SJCRH30 (cell line): ENCODE measurements around the gene APOL2. TPM values are rescaled to one million over a fixed set of nuclear protein-coding genes. Genes with fewer than 3 reads are reported as not detected.
A peak's percentile ranks its signal among the peaks of the same experiment; 100 is the strongest.
"Not testable (repeated sequence)": the region's sequence is repeated elsewhere in the genome, so short reads cannot be mapped to it uniquely, and the experiment has no call there.

ENCODE experiments used
- DNase-seq, 2 experiments: peaks; one replicate each; pipeline ENCODE4 v3.0.0-alpha.2; 2015 to 2020
- H3K27ac ChIP-seq: fragments of 250-450 bp; sonication (Bioruptor Pico); 2 replicates; pipeline ENCODE4 v1.5.1; 2020; ENCODE audit warnings: mild to moderate bottlenecking, moderate library complexity
- H3K27me3 ChIP-seq: fragments of 250-450 bp; sonication (Bioruptor Pico); 2 replicates; pipeline ENCODE4 v1.5.1; 2020; ENCODE audit warnings: mild to moderate bottlenecking, moderate library complexity
- H3K36me3 ChIP-seq: fragments of 250-450 bp; sonication (Bioruptor Pico); 2 replicates; pipeline ENCODE4 v1.5.1; 2020; ENCODE audit warnings: mild to moderate bottlenecking, moderate library complexity
- H3K4me1 ChIP-seq: fragments of 250-450 bp; sonication (Bioruptor Pico); 2 replicates; pipeline ENCODE4 v1.5.1; 2020; ENCODE audit warnings: mild to moderate bottlenecking, moderate library complexity
- H3K4me3 ChIP-seq: fragments of 250-450 bp; sonication (Bioruptor Pico); 2 replicates; pipeline ENCODE4 v1.5.1; 2020; ENCODE audit warnings: mild to moderate bottlenecking, moderate library complexity
- H3K9me3 ChIP-seq: fragments of 250-450 bp; sonication (Bioruptor Pico); replicated peaks from 2 replicates; pipeline ENCODE4 v1.5.1; 2020; ENCODE audit warnings: mild to moderate bottlenecking, moderate library complexity
- total RNA-seq: library from RNA; depleted of rRNA; stranded (reverse); fragments of >200 nt; shearing (Covaris generic); gene quantifications from 2 replicates; pipeline ENCODE4 v1.2.3, GENCODE V29; 2014

APOL2 gene
- total RNA-seq, 1 experiment from 2014 or later: 1.9 TPM

DNA sequence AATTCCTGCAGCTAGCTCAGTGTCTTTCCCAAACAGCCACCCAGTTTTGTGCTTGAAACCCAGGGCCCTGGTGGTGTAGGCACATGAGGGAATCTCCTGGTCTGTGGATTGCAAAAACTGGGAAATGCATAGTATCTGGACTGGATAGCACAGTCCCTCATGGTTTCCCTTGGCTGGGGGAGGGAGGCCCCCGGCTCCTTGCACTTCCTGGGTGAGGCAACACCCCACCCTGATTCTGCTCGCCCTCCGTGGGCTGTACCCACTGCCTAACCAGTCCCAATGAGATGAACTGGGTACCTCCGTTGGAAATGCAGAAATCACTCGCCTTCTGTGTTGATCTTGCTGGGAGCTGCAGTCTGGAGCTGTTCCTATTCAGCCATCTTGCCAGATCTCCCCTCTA is 32.6 kb upstream of the APOL2 start:
- not testable (repeated sequence) for H3K4me1 ChIP-seq, H3K36me3 ChIP-seq, H3K27ac ChIP-seq, H3K4me3 ChIP-seq, H3K27me3 ChIP-seq, DNase-seq, H3K9me3 ChIP-seq

DNA sequence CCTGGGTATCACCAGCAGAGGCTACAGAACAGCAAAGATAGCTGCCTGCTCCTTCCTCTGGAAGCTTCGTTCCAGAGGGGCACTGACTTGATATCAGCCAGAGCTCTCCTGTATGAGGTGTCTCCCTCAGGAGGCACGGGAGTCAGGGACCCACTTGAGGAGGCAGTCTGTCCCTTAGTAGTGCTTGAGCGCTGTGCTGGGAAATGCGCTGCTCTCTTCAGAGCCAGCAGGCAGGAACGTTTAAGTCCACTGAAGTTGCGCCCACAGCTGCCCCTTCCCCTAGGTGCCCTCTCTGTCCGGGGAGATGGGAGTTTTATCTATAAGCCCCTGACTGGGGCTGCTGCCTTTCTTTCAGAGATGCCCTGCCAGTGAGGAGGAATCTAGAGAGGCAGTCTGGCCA is 31.9 kb upstream of the APOL2 start:
- DNase-seq, H3K4me1 ChIP-seq, H3K4me3 ChIP-seq: not testable (repeated sequence)

DNA sequence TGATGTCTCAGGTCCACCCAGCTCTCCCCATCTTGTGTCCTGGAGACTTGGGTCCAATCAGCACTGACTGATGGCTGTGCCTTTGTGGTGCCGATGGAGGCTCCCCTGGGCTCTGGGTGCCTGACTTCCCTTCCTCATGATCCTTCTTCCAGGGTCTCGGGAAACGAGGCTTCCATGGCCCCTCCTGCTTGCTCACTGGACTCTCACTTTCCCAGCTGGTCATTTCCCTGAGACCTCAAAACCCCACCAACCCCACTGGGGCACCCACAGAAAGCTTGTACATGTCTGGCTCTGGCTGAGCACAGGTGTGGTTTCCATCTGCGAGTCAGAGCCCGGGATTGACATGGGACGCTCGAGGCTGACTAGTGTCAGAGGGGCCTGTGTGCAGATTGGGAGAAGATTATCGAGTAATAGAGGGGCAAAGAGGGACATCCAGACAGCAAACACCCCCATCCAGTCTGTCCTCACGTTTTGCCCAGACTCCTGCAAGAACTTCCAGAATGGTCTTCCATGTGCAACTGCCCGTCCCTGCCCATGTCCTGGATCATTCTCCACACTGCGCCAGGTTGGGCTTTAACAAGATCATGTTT is 28.7 kb upstream of the APOL2 start:
- Histone ChIP-seq H3K27ac (no peak overlapping the region), H3K27me3 (no peaks in the 10 kb centered on the region), H3K4me3 (no peak overlapping the region), H3K36me3 (no peaks in the 10 kb centered on the region), H3K4me1 (no peaks in the 10 kb centered on the region), H3K9me3 (no peaks in the 10 kb centered on the region)
- no peak for DNase-seq

More for the DNA sequence above, 31.9 kb upstream of the APOL2 start:
- H3K27ac ChIP-seq, H3K9me3 ChIP-seq, H3K27me3 ChIP-seq, H3K36me3 ChIP-seq: not testable (repeated sequence)

DNA sequence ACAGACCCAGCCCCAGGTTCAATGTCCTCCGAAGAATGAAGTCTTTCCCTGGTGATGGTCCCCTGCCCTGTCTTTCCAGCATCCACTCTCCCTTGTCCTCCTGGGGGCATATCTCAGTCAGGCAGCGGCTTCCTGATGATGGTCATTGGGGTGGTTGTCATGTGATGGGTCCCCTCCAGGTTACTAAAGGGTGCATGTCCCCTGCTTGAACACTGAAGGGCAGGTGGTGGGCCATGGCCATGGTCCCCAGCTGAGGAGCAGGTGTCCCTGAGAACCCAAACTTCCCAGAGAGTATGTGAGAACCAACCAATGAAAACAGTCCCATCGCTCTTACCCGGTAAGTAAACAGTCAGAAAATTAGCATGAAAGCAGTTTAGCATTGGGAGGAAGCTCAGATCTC is 27.7 kb upstream of the APOL2 start:
- H3K27ac ChIP-seq: no peak overlapping the region
- no peaks in the 10 kb centered on the region for H3K4me1 ChIP-seq
- no peaks in the 10 kb centered on the region for H3K9me3 ChIP-seq
- H3K27me3 ChIP-seq: no peaks in the 10 kb centered on the region
- no peaks in the 10 kb centered on the region for H3K36me3 ChIP-seq
- H3K4me3 ChIP-seq: no peak overlapping the region
- DNase-seq: no peak

DNA sequence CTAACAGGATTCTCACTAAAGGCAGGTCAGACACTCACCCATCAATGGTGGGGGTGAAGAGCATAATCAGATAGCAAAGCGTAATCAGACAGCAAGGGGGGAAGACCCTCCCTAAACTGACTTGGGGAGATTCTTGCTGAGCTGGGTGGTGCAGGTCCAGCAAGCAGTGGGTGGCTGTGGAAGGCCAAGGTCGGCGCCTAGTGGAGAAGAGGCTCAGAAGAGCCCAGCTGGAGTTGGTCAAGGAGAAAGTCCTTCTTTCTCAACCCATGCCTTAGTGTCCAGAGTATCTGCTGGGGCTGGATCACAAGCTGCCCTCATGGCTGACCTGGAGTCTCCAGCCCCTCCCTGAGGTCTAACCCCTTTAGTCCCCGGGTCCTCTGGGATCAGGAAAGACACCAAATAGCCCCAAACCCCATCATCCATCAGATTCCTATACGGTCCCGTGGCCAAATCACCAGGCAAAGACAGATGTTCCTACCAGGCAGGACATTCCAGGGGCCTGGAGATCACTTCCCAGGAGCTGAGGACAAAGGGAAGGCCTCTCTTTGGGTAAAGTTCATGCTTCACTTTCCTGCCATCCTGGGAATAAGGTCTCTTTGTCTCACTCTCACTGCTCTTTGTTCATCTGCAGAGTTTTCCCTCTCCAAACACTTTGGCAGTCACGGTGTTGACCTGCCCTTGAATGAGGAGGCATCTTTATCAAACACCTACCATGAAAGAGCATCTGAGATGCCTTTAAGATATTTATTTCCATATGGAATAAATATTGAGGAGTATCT is 24.7 kb upstream of the APOL2 start:
- H3K9me3 ChIP-seq, H3K36me3 ChIP-seq, H3K27me3 ChIP-seq, H3K4me1 ChIP-seq, DNase-seq, H3K27ac ChIP-seq, H3K4me3 ChIP-seq: not testable (repeated sequence)

DNA sequence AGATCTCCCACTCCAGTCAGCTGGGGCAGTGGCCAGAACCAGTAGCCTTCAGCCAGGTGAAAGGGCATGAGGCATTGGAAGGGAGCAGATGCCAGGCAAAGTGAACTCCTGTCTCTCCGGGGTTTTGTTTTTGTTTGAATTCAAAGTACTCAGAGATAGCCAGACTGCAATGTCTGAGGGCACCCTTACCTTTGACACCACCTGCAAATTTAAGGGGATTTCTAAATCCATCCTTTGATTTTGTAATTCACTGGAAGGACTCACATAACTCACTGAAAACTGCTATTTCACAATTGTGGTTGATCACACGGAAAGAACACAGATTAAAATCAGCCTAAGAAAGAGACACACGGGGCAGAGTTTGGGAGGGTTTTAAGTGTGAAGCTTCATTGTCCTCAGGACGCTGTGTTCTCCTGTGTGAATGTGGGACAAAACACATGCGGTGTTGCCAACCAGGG is 23.9 kb upstream of the APOL2 start:
- H3K36me3 ChIP-seq, H3K9me3 ChIP-seq, DNase-seq, H3K27ac ChIP-seq, H3K4me3 ChIP-seq, H3K27me3 ChIP-seq, H3K4me1 ChIP-seq: not testable (repeated sequence)

- not testable (repeated sequence) for H3K4me1 ChIP-seq, DNase-seq, H3K27ac ChIP-seq
These were observed 23.0 kb upstream of the APOL2 start for GRCh38 chr22:36262307-36262706.

GRCh38 chr22:36261675-36262074 is 22.3 kb upstream of the APOL2 start:
- H3K9me3 ChIP-seq, H3K27ac ChIP-seq, DNase-seq, H3K4me3 ChIP-seq, H3K27me3 ChIP-seq, H3K36me3 ChIP-seq, H3K4me1 ChIP-seq: not testable (repeated sequence)

More at GRCh38 chr22:36262307-36262706, 23.0 kb upstream of the APOL2 start:
- not testable (repeated sequence) for H3K4me3 ChIP-seq, H3K9me3 ChIP-seq, H3K27me3 ChIP-seq, H3K36me3 ChIP-seq

GRCh38 chr22:36259615-36260300 is 20.4 kb upstream of the APOL2 start:
- Histone ChIP-seq H3K27ac (no peak overlapping the region), H3K36me3 (no peaks in the 10 kb centered on the region), H3K9me3 (no peaks in the 10 kb centered on the region), H3K27me3 (no peaks in the 10 kb centered on the region), H3K4me1 (peaks cover 6% of the 10 kb centered on the region), H3K4me3 (no peak overlapping the region)
- DNase-seq: no peak

GRCh38 chr22:36258701-36259614 is 19.6 kb upstream of the APOL2 start:
- Histone ChIP-seq H3K9me3 (no peaks in the 10 kb centered on the region), H3K27me3 (no peaks in the 10 kb centered on the region), H3K4me3 (peak overlapping the region; percentile 27; the same call in 1 of the 2 replicates), H3K4me1 (peaks cover 6% of the 10 kb centered on the region), H3K36me3 (no peaks in the 10 kb centered on the region), H3K27ac (no peak overlapping the region)
- DNase-seq: peak; percentile 26 to 54

GRCh38 chr22:36257948-36258670 is 18.8 kb upstream of the APOL2 start:
- no peak for DNase-seq
- Histone ChIP-seq H3K36me3 (no peaks in the 10 kb centered on the region), H3K4me1 (peaks cover 6% of the 10 kb centered on the region), H3K27me3 (no peaks in the 10 kb centered on the region), H3K9me3 (no peaks in the 10 kb centered on the region), H3K27ac (no peak overlapping the region), H3K4me3 (no peak overlapping the region)

DNA sequence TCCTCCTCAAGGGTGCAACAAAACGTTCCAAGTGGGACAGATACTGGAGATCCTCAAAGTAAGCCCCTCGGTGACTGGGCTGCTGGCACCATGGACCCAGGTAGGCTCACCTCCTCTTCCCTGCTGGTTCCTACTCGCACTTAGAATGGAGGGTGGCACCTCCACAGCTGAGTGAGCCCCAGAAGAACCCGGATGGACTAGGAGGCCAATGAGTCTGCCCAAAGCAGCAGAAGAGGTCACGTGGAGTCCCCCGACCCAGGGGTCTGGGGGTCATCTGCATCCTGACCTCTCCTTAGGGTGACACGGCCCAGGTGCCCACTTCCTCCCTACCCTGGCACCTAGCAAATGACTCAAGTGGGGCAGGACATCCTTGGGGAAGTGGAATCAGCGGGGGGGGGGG is 18.0 kb upstream of the APOL2 start:
- no peaks in the 10 kb centered on the region for H3K9me3 ChIP-seq
- DNase-seq: no peak
- H3K36me3 ChIP-seq: no peaks in the 10 kb centered on the region
- H3K27me3 ChIP-seq: no peaks in the 10 kb centered on the region
- peaks cover 6% of the 10 kb centered on the region for H3K4me1 ChIP-seq
- H3K27ac ChIP-seq: no peak overlapping the region
- no peak overlapping the region for H3K4me3 ChIP-seq

- no peak overlapping the region for H3K27ac ChIP-seq
These were observed 17.2 kb upstream of the APOL2 start for GRCh38 chr22:36256478-36256877.

GRCh38 chr22:36255572-36255971 is 16.2 kb upstream of the APOL2 start:
- H3K4me1 ChIP-seq, H3K4me3 ChIP-seq, H3K36me3 ChIP-seq, H3K27ac ChIP-seq, H3K27me3 ChIP-seq, DNase-seq, H3K9me3 ChIP-seq: not testable (repeated sequence)

More at GRCh38 chr22:36256478-36256877, 17.2 kb upstream of the APOL2 start:
- Histone ChIP-seq H3K36me3 (no peaks in the 10 kb centered on the region), H3K4me1 (peaks cover 6% of the 10 kb centered on the region), H3K9me3 (no peaks in the 10 kb centered on the region), H3K27me3 (no peaks in the 10 kb centered on the region), H3K4me3 (no peak overlapping the region)
- DNase-seq: no peak
